HepG2 (cell line): Measurements from ENCODE around the gene ELN. TPM values are rescaled to one million over a fixed set of nuclear protein-coding genes. Genes with fewer than 3 reads are reported as not detected.
A peak's percentile ranks its signal among the peaks of the same experiment; 100 is the strongest.

ENCODE experiments used
- ARNT ChIP-seq: fragments of 450-650 bp; IDR thresholded peaks from 2 replicates; pipeline ENCODE4 v1.6.1; 2017
- DR1 ChIP-seq: sonication (generic); formaldehyde crosslinking; IDR thresholded peaks from 2 replicates; pipeline ENCODE4 v1.8.0; 2021; ENCODE audit warnings: mild to moderate bottlenecking, missing genetic modification reagents, inconsistent platforms
- HMGXB3 ChIP-seq: sonication (generic); formaldehyde crosslinking; IDR thresholded peaks from 2 replicates; pipeline ENCODE4 v1.4.0; 2020; ENCODE audit warnings: missing genetic modification reagents, borderline replicate concordance
- KDM2A ChIP-seq: sonication (generic); formaldehyde crosslinking; IDR thresholded peaks from 2 replicates; pipeline ENCODE4 v1.4.0; 2020; ENCODE audit warnings: low read depth, missing genetic modification reagents, borderline replicate concordance
- KLF12 ChIP-seq: sonication (generic); formaldehyde crosslinking; IDR thresholded peaks from 2 replicates; pipeline ENCODE4 v1.4.0; 2020; ENCODE audit warnings: missing genetic modification reagents, borderline replicate concordance
- MEF2D ChIP-seq: sonication (generic); formaldehyde crosslinking; IDR thresholded peaks from 2 replicates; pipeline ENCODE4 v1.5.1; 2020; ENCODE audit warnings: mild to moderate bottlenecking, missing genetic modification reagents
- MTF2 ChIP-seq: sonication (generic); formaldehyde crosslinking; IDR thresholded peaks from 2 replicates; pipeline ENCODE4 v1.5.0; 2020; ENCODE audit warnings: missing genetic modification reagents, borderline replicate concordance
- SALL2 ChIP-seq: sonication (generic); formaldehyde crosslinking; IDR thresholded peaks from 2 replicates; pipeline ENCODE4 v1.8.1; 2023; ENCODE audit warnings: mild to moderate bottlenecking, missing genetic modification reagents, inconsistent platforms
- ZBTB3 ChIP-seq: sonication (generic); formaldehyde crosslinking; IDR thresholded peaks from 2 replicates; pipeline ENCODE4 v1.4.0; 2020; ENCODE audit warnings: low read depth, mild to moderate bottlenecking, moderate library complexity, missing genetic modification reagents, borderline replicate concordance
- ZNF142 ChIP-seq: sonication (generic); formaldehyde crosslinking; IDR thresholded peaks from 2 replicates; pipeline ENCODE4 v1.4.0; 2020; ENCODE audit warnings: missing genetic modification reagents
- polyA plus RNA-seq, 8 experiments: library from polyadenylated mRNA; depleted of rRNA in 3 of 8; stranded (reverse) in 7 of 8; unstranded in 1 of 8; fragments of >200 nt; fragmentation: Illumina TruSeq in 4 of 8; extraction: Trizol in 4 of 8; gene quantifications; 2 replicates each; pipeline versions ENCODE4 v1.2.1 to v1.2.3, GENCODE V29; 2011 to 2016; ENCODE audit warnings: low read depth in 4 of 8, missing spikeins in 1 of 8, mixed read lengths in 1 of 8; ENCODE audit not compliant: insufficient read depth in 1 of 8
- total RNA-seq, 5 experiments: library from RNA; depleted of rRNA; stranded (reverse); fragments of >200 nt; fragmentation: Illumina TruSeq; extraction: Trizol; gene quantifications; 2 replicates each; pipeline ENCODE4 v1.2.3, GENCODE V29; 2016; ENCODE audit warnings: low read depth in 1 of 5
- TF ChIP-seq, protein P1 (sequence below): sonication (generic); formaldehyde crosslinking; conservative IDR thresholded peaks from 2 replicates; pipeline ENCODE4 v1.8.1; 2023; ENCODE audit warnings: missing genetic modification reagents
- TF ChIP-seq, protein P2 (sequence below): sonication (generic); formaldehyde crosslinking; IDR thresholded peaks from 2 replicates; pipeline ENCODE4 v1.4.0; 2020; ENCODE audit warnings: missing genetic modification reagents

ELN gene
- total and polyA plus RNA-seq, 2 of the 13 experiments (the other 11 are each of a cell fraction or from before 2014, with no cell fraction given) = 0.15 to 0.37 TPM

DNA sequence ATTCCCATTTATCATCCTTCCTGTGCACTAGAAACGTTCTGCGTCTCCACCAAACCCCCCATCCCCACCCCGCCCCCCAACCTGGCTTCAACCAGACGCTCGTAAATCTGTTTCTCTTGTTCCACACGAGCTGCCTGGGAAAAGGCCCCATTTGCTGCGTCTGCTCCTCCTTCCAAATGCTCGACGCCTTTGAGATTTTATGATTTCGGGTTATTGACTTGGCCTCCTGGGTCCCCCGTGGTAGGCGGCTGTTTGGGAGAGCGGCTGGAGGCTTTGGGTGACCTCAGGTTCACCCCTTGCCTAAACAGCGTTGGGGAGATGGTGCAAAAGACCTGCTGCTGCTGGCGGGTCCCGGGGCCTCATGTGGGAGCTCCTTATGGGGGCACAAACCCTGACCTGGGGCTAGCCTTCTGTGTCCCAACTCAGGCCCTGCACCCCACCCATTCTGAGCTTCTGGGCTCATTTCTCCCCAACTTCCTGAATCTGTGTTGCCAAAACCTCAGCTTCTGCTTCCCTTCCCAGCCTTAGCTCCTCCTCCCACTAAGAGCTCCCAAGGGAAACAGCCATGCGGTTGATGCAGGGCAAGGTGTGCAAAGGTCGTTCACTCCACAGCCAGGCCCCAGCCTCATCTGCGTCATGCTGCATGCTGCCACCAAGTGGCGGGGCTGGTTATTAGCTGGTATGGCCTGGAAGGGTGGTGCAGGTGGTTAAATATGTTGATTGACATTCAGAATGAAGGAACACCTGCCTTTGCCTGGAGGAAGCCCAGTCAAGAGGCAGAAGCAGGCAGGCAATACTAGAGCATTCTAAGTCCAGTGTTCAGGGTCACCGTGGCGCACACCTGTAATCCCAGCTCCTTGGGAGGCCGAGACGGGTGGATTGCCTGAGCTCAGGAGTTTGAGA, 49.1 kb upstream of the ELN start (continued):
- TF ChIP-seq HMGXB3 (CRISPR knock-in tag) (no peak), ARNT (no peak), ZBTB3 (CRISPR knock-in tag) (no peak), KDM2A (CRISPR knock-in tag) (peak; percentile 65; the same call in 1 of the 2 replicates), MEF2D (CRISPR knock-in tag) (no peak), MTF2 (CRISPR knock-in tag) (no peak), KLF12 (CRISPR knock-in tag) (0 out of 2 replicates have a peak, but pooled peaks have one; percentile 47), SALL2 (CRISPR knock-in tag) (no peak), ZNF142 (CRISPR knock-in tag) (0 out of 2 replicates have a peak, but pooled peaks have one; percentile 34), DR1 (peak; percentile 53; the same call in 1 of the 2 replicates)
- TF ChIP-seq, protein P1, sequence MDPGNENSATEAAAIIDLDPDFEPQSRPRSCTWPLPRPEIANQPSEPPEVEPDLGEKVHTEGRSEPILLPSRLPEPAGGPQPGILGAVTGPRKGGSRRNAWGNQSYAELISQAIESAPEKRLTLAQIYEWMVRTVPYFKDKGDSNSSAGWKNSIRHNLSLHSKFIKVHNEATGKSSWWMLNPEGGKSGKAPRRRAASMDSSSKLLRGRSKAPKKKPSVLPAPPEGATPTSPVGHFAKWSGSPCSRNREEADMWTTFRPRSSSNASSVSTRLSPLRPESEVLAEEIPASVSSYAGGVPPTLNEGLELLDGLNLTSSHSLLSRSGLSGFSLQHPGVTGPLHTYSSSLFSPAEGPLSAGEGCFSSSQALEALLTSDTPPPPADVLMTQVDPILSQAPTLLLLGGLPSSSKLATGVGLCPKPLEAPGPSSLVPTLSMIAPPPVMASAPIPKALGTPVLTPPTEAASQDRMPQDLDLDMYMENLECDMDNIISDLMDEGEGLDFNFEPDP (CRISPR knock-in tag) = no peak
- TF ChIP-seq, protein P2, sequence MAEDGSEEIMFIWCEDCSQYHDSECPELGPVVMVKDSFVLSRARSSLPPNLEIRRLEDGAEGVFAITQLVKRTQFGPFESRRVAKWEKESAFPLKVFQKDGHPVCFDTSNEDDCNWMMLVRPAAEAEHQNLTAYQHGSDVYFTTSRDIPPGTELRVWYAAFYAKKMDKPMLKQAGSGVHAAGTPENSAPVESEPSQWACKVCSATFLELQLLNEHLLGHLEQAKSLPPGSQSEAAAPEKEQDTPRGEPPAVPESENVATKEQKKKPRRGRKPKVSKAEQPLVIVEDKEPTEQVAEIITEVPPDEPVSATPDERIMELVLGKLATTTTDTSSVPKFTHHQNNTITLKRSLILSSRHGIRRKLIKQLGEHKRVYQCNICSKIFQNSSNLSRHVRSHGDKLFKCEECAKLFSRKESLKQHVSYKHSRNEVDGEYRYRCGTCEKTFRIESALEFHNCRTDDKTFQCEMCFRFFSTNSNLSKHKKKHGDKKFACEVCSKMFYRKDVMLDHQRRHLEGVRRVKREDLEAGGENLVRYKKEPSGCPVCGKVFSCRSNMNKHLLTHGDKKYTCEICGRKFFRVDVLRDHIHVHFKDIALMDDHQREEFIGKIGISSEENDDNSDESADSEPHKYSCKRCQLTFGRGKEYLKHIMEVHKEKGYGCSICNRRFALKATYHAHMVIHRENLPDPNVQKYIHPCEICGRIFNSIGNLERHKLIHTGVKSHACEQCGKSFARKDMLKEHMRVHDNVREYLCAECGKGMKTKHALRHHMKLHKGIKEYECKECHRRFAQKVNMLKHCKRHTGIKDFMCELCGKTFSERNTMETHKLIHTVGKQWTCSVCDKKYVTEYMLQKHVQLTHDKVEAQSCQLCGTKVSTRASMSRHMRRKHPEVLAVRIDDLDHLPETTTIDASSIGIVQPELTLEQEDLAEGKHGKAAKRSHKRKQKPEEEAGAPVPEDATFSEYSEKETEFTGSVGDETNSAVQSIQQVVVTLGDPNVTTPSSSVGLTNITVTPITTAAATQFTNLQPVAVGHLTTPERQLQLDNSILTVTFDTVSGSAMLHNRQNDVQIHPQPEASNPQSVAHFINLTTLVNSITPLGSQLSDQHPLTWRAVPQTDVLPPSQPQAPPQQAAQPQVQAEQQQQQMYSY (CRISPR knock-in tag) = no peak
